ENCODE measurements around the gene MALAT1. TPM values are rescaled to one million over a fixed set of nuclear protein-coding genes. Genes with fewer than 3 reads are reported as not detected.
A peak's percentile ranks its signal among the peaks of the same experiment; 100 is the strongest.

MALAT1 gene
- total RNA-seq, 1 experiment from 2014 or later = 10,851 TPM

DNA sequence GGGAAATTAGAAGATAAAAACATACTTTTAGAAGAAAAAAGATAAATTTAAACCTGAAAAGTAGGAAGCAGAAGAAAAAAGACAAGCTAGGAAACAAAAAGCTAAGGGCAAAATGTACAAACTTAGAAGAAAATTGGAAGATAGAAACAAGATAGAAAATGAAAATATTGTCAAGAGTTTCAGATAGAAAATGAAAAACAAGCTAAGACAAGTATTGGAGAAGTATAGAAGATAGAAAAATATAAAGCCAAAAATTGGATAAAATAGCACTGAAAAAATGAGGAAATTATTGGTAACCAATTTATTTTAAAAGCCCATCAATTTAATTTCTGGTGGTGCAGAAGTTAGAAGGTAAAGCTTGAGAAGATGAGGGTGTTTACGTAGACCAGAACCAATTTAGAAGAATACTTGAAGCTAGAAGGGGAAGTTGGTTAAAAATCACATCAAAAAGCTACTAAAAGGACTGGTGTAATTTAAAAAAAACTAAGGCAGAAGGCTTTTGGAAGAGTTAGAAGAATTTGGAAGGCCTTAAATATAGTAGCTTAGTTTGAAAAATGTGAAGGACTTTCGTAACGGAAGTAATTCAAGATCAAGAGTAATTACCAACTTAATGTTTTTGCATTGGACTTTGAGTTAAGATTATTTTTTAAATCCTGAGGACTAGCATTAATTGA, 1.0 kb downstream of the MALAT1 start:
- TF ChIP-seq, protein P1, sequence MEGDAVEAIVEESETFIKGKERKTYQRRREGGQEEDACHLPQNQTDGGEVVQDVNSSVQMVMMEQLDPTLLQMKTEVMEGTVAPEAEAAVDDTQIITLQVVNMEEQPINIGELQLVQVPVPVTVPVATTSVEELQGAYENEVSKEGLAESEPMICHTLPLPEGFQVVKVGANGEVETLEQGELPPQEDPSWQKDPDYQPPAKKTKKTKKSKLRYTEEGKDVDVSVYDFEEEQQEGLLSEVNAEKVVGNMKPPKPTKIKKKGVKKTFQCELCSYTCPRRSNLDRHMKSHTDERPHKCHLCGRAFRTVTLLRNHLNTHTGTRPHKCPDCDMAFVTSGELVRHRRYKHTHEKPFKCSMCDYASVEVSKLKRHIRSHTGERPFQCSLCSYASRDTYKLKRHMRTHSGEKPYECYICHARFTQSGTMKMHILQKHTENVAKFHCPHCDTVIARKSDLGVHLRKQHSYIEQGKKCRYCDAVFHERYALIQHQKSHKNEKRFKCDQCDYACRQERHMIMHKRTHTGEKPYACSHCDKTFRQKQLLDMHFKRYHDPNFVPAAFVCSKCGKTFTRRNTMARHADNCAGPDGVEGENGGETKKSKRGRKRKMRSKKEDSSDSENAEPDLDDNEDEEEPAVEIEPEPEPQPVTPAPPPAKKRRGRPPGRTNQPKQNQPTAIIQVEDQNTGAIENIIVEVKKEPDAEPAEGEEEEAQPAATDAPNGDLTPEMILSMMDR (IDR thresholded peaks at IDR 0.05; ENCODE audit: unreplicated experiment) = no peak
- peak; percentile 19 for DNase-seq (ENCODE audit: unreplicated experiment)
- no TSS peak for BruUV-seq (replicated peaks)
- H3K27ac Mint-ChIP-seq (ENCODE audit: low read depth, unreplicated experiment) = no peak overlapping the region
- intact Hi-C loops (cut with micrococcal nuclease) = loop anchor here (1.0 kb wide), 1 partner anchor 78 kb away; the partner anchor contains the start of gene NEAT1
- no peaks in the 10 kb centered on the region for H3K9me3 Mint-ChIP-seq (ENCODE audit: unreplicated experiment)
- no peaks in the 10 kb centered on the region for H3K27me3 Mint-ChIP-seq (ENCODE audit: insufficient read depth, unreplicated experiment)
- H3K4me1 Mint-ChIP-seq (ENCODE audit: insufficient read depth, unreplicated experiment) = peaks cover 7% of the 10 kb centered on the region
- H3K36me3 Mint-ChIP-seq (ENCODE audit: insufficient read depth, unreplicated experiment) = no peaks in the 10 kb centered on the region
- H3K4me3 Mint-ChIP-seq (ENCODE audit: unreplicated experiment) = no peak overlapping the region
- POLR2A ChIA-PET = interaction anchor here (0.7 to 30.1 kb wide), 23 partner anchors 4 to 503 kb away, joined by 3 to 2994 read pairs (median 21); partner anchors contain the start of genes BANF1, DPF2, EIF1AD and FAM89B
- CTCF ChIA-PET = interaction anchor here (0.6 to 1.7 kb wide), 9 partner anchors 11 to 85 kb away, joined by 3 to 7 read pairs (median 4); no protein-coding TSS in a partner anchor

GRCh38 chr11:65500387-65501185, 1.7 kb downstream of the MALAT1 start:
- no TSS peak for BruUV-seq (replicated peaks)
- CTCF ChIA-PET = interaction anchor here (0.7 to 1.5 kb wide), 3 partner anchors 22 to 45 kb away, joined by 3 to 4 read pairs (median 4); no protein-coding TSS in a partner anchor
- H3K27ac Mint-ChIP-seq (ENCODE audit: low read depth, unreplicated experiment) = no peak overlapping the region

DNA sequence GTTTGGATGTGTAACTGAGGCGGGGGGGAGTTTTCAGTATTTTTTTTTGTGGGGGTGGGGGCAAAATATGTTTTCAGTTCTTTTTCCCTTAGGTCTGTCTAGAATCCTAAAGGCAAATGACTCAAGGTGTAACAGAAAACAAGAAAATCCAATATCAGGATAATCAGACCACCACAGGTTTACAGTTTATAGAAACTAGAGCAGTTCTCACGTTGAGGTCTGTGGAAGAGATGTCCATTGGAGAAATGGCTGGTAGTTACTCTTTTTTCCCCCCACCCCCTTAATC, 2.3 kb downstream of the MALAT1 start:
- Mint-ChIP-seq H3K27ac (ENCODE audit: low read depth, unreplicated experiment) (no peak overlapping the region), H3K9me3 (ENCODE audit: unreplicated experiment) (no peaks in the 10 kb centered on the region), H3K4me3 (ENCODE audit: unreplicated experiment) (no peak overlapping the region), H3K27me3 (ENCODE audit: insufficient read depth, unreplicated experiment) (no peaks in the 10 kb centered on the region), H3K36me3 (ENCODE audit: insufficient read depth, unreplicated experiment) (no peaks in the 10 kb centered on the region), H3K4me1 (ENCODE audit: insufficient read depth, unreplicated experiment) (peaks cover 9% of the 10 kb centered on the region)
- intact Hi-C loops (cut with micrococcal nuclease) = no loop called here
- ChIA-PET CTCF (interaction anchor here (1.0 to 1.8 kb wide), 2 partner anchors 8 to 84 kb away, joined by 5 to 7 read pairs; no protein-coding TSS in a partner anchor), POLR2A (interaction anchor here (1.3 to 30.1 kb wide), 14 partner anchors 9 to 185 kb away, joined by 3 to 2994 read pairs (median 50); partner anchors contain the start of genes FRMD8, MALAT1, NEAT1 and SLC25A45)
- no TSS peak for BruUV-seq (replicated peaks)
- DNase-seq (ENCODE audit: unreplicated experiment) = peak; percentile 40
- TF ChIP-seq, protein P1 (IDR thresholded peaks at IDR 0.05; ENCODE audit: unreplicated experiment) = no peak

More at GRCh38 chr11:65500387-65501185, 1.7 kb downstream of the MALAT1 start:
- POLR2A ChIA-PET = interaction anchor here (0.7 to 30.1 kb wide), 19 partner anchors 4 to 407 kb away, joined by 3 to 2994 read pairs (median 26); partner anchors contain the start of genes DPF2, FAM89B, FRMD8 and MALAT1
- TF ChIP-seq, protein P1 (IDR thresholded peaks at IDR 0.05; ENCODE audit: unreplicated experiment) = no peak
- Mint-ChIP-seq H3K9me3 (ENCODE audit: unreplicated experiment) (no peaks in the 10 kb centered on the region), H3K4me1 (ENCODE audit: insufficient read depth, unreplicated experiment) (peaks cover 7% of the 10 kb centered on the region), H3K4me3 (ENCODE audit: unreplicated experiment) (no peak overlapping the region), H3K36me3 (ENCODE audit: insufficient read depth, unreplicated experiment) (no peaks in the 10 kb centered on the region), H3K27me3 (ENCODE audit: insufficient read depth, unreplicated experiment) (no peaks in the 10 kb centered on the region)
- DNase-seq (ENCODE audit: unreplicated experiment) = peak; percentile 63
- intact Hi-C loops (cut with micrococcal nuclease) = no loop called here
